ENCODE measurements around the gene NTRK2.

The NTRK2 gene

GRCh38 chr9:84716217-84716616 is 46.7 kb downstream of the NTRK2 start:
- peaks cover 33% of the 10 kb centered on the region for H3K27me3 Mint-ChIP-seq
- no peak overlapping the region for H3K4me3 Mint-ChIP-seq
- peaks cover 1% of the 10 kb centered on the region for H3K36me3 Mint-ChIP-seq (ENCODE audit: insufficient read depth)
- H3K4me1 Mint-ChIP-seq: no peaks in the 10 kb centered on the region
- H3K27ac Mint-ChIP-seq (ENCODE audit: low read depth): no peak overlapping the region
- no peak for DNase-seq (ENCODE audit: low spot score in 2 of 2)
- no peak for ATAC-seq (replicated peaks; ENCODE audit: extremely low read depth, poor library complexity, severe bottlenecking)
- H3K9me3 Mint-ChIP-seq: no peaks in the 10 kb centered on the region

GRCh38 chr9:84718476-84718875 is 48.9 kb downstream of the NTRK2 start:
- H3K4me1 Mint-ChIP-seq: no peaks in the 10 kb centered on the region
- DNase-seq (ENCODE audit: low spot score in 2 of 2) (no peak), ATAC-seq (replicated peaks; ENCODE audit: extremely low read depth, poor library complexity, severe bottlenecking) (no peak)
- no peak overlapping the region for H3K27ac Mint-ChIP-seq (ENCODE audit: low read depth)
- H3K36me3 Mint-ChIP-seq (ENCODE audit: insufficient read depth): peaks cover 1% of the 10 kb centered on the region
- no peak overlapping the region for H3K4me3 Mint-ChIP-seq
- H3K9me3 Mint-ChIP-seq: no peaks in the 10 kb centered on the region
- H3K27me3 Mint-ChIP-seq: peaks cover 33% of the 10 kb centered on the region

- no peak for ATAC-seq (replicated peaks; ENCODE audit: extremely low read depth, poor library complexity, severe bottlenecking)
- Mint-ChIP-seq H3K36me3 (ENCODE audit: insufficient read depth) (no peaks in the 10 kb centered on the region), H3K27me3 (peaks cover 9% of the 10 kb centered on the region), H3K27ac (ENCODE audit: low read depth) (no peak overlapping the region), H3K4me1 (no peaks in the 10 kb centered on the region), H3K9me3 (no peaks in the 10 kb centered on the region), H3K4me3 (no peak overlapping the region)
- DNase-seq (ENCODE audit: low spot score in 2 of 2): no peak
These were observed 53.0 kb downstream of the NTRK2 start for GRCh38 chr9:84722388-84722989.

GRCh38 chr9:84723426-84723825 is 53.9 kb downstream of the NTRK2 start:
- no peak overlapping the region for H3K4me3 Mint-ChIP-seq
- ATAC-seq (replicated peaks; ENCODE audit: extremely low read depth, poor library complexity, severe bottlenecking): no peak
- H3K27me3 Mint-ChIP-seq: no peaks in the 10 kb centered on the region
- no peak for DNase-seq (ENCODE audit: low spot score in 2 of 2)
- no peaks in the 10 kb centered on the region for H3K4me1 Mint-ChIP-seq
- no peaks in the 10 kb centered on the region for H3K36me3 Mint-ChIP-seq (ENCODE audit: insufficient read depth)
- H3K9me3 Mint-ChIP-seq: no peaks in the 10 kb centered on the region
- H3K27ac Mint-ChIP-seq (ENCODE audit: low read depth): no peak overlapping the region

- Mint-ChIP-seq H3K36me3 (ENCODE audit: insufficient read depth) (no peaks in the 10 kb centered on the region), H3K4me1 (no peaks in the 10 kb centered on the region), H3K27ac (ENCODE audit: low read depth) (no peak overlapping the region), H3K9me3 (peaks cover 7% of the 10 kb centered on the region), H3K4me3 (no peak overlapping the region), H3K27me3 (peaks cover 12% of the 10 kb centered on the region)
- ATAC-seq (replicated peaks; ENCODE audit: extremely low read depth, poor library complexity, severe bottlenecking) (no peak), DNase-seq (ENCODE audit: low spot score in 2 of 2) (no peak)
These were observed 62.2 kb downstream of the NTRK2 start for GRCh38 chr9:84731696-84732095.

GRCh38 chr9:84736081-84736480 is 66.6 kb downstream of the NTRK2 start:
- Mint-ChIP-seq H3K27me3 (peaks cover 20% of the 10 kb centered on the region), H3K27ac (ENCODE audit: low read depth) (no peak overlapping the region), H3K4me1 (no peaks in the 10 kb centered on the region), H3K9me3 (peaks cover 7% of the 10 kb centered on the region), H3K36me3 (ENCODE audit: insufficient read depth) (no peaks in the 10 kb centered on the region), H3K4me3 (no peak overlapping the region)
- no peak for DNase-seq (ENCODE audit: low spot score in 2 of 2)
- ATAC-seq (replicated peaks; ENCODE audit: extremely low read depth, poor library complexity, severe bottlenecking): no peak

GRCh38 chr9:84736536-84736935 is 67.0 kb downstream of the NTRK2 start:
- H3K36me3 Mint-ChIP-seq (ENCODE audit: insufficient read depth): no peaks in the 10 kb centered on the region
- DNase-seq (ENCODE audit: low spot score in 2 of 2): no peak
- no peak for ATAC-seq (replicated peaks; ENCODE audit: extremely low read depth, poor library complexity, severe bottlenecking)
- H3K9me3 Mint-ChIP-seq: peaks cover 7% of the 10 kb centered on the region
- peaks cover 20% of the 10 kb centered on the region for H3K27me3 Mint-ChIP-seq
- H3K27ac Mint-ChIP-seq (ENCODE audit: low read depth): no peak overlapping the region
- no peaks in the 10 kb centered on the region for H3K4me1 Mint-ChIP-seq
- H3K4me3 Mint-ChIP-seq: no peak overlapping the region

GRCh38 chr9:84738353-84738752 is 68.8 kb downstream of the NTRK2 start:
- ATAC-seq (replicated peaks; ENCODE audit: extremely low read depth, poor library complexity, severe bottlenecking): no peak
- DNase-seq (ENCODE audit: low spot score in 2 of 2): no peak
- peaks cover 7% of the 10 kb centered on the region for H3K9me3 Mint-ChIP-seq
- H3K27ac Mint-ChIP-seq (ENCODE audit: low read depth): no peak overlapping the region
- no peaks in the 10 kb centered on the region for H3K36me3 Mint-ChIP-seq (ENCODE audit: insufficient read depth)
- H3K4me1 Mint-ChIP-seq: no peaks in the 10 kb centered on the region
- H3K4me3 Mint-ChIP-seq: no peak overlapping the region
- H3K27me3 Mint-ChIP-seq: peaks cover 8% of the 10 kb centered on the region

- Mint-ChIP-seq H3K36me3 (ENCODE audit: insufficient read depth) (no peaks in the 10 kb centered on the region), H3K27me3 (peaks cover 8% of the 10 kb centered on the region), H3K27ac (ENCODE audit: low read depth) (no peak overlapping the region), H3K9me3 (no peaks in the 10 kb centered on the region), H3K4me3 (no peak overlapping the region), H3K4me1 (no peaks in the 10 kb centered on the region)
- ATAC-seq (replicated peaks; ENCODE audit: extremely low read depth, poor library complexity, severe bottlenecking): no peak
- no peak for DNase-seq (ENCODE audit: low spot score in 2 of 2)
These were observed 72.7 kb downstream of the NTRK2 start for GRCh38 chr9:84742261-84742660.

- no peak for ATAC-seq (replicated peaks; ENCODE audit: extremely low read depth, poor library complexity, severe bottlenecking)
- Mint-ChIP-seq H3K27me3 (no peaks in the 10 kb centered on the region), H3K4me1 (no peaks in the 10 kb centered on the region), H3K4me3 (no peak overlapping the region), H3K36me3 (ENCODE audit: insufficient read depth) (no peaks in the 10 kb centered on the region), H3K27ac (ENCODE audit: low read depth) (no peak overlapping the region), H3K9me3 (no peaks in the 10 kb centered on the region)
- DNase-seq (ENCODE audit: low spot score in 2 of 2): no peak
These were observed 74.7 kb downstream of the NTRK2 start for GRCh38 chr9:84744195-84744594.

GRCh38 chr9:84744726-84745125 is 75.2 kb downstream of the NTRK2 start:
- no peaks in the 10 kb centered on the region for H3K4me1 Mint-ChIP-seq
- ATAC-seq (replicated peaks; ENCODE audit: extremely low read depth, poor library complexity, severe bottlenecking) (no peak), DNase-seq (ENCODE audit: low spot score in 2 of 2) (no peak)
- H3K9me3 Mint-ChIP-seq: no peaks in the 10 kb centered on the region
- H3K27ac Mint-ChIP-seq (ENCODE audit: low read depth): no peak overlapping the region
- no peaks in the 10 kb centered on the region for H3K36me3 Mint-ChIP-seq (ENCODE audit: insufficient read depth)
- no peaks in the 10 kb centered on the region for H3K27me3 Mint-ChIP-seq
- H3K4me3 Mint-ChIP-seq: no peak overlapping the region

GRCh38 chr9:84748112-84748511 is 78.6 kb downstream of the NTRK2 start:
- H3K27me3 Mint-ChIP-seq: no peaks in the 10 kb centered on the region
- H3K27ac Mint-ChIP-seq (ENCODE audit: low read depth): no peak overlapping the region
- H3K4me3 Mint-ChIP-seq: no peak overlapping the region
- H3K36me3 Mint-ChIP-seq (ENCODE audit: insufficient read depth): no peaks in the 10 kb centered on the region
- H3K9me3 Mint-ChIP-seq: no peaks in the 10 kb centered on the region
- ATAC-seq (replicated peaks; ENCODE audit: extremely low read depth, poor library complexity, severe bottlenecking): no peak
- DNase-seq (ENCODE audit: low spot score in 2 of 2): no peak
- H3K4me1 Mint-ChIP-seq: no peaks in the 10 kb centered on the region

- H3K4me3 Mint-ChIP-seq: no peak overlapping the region
- no peak for ATAC-seq (replicated peaks; ENCODE audit: extremely low read depth, poor library complexity, severe bottlenecking)
These were observed 80.8 kb downstream of the NTRK2 start for GRCh38 chr9:84750152-84750865.

More at GRCh38 chr9:84750152-84750865, 80.8 kb downstream of the NTRK2 start:
- Mint-ChIP-seq H3K4me1 (no peaks in the 10 kb centered on the region), H3K36me3 (ENCODE audit: insufficient read depth) (no peaks in the 10 kb centered on the region), H3K27ac (ENCODE audit: low read depth) (no peak overlapping the region), H3K27me3 (no peaks in the 10 kb centered on the region), H3K9me3 (no peaks in the 10 kb centered on the region)
- DNase-seq (ENCODE audit: low spot score in 2 of 2): no peak

Measured in central memory CD8-positive, alpha-beta T cell (primary cell).